ENCODE results near the gene KIAA1217.

GRCh38 chr10:24533981-24534380 lies 325.0 kb downstream of the KIAA1217 start:
- no peak for TF ChIP-seq CTCF (IDR thresholded peaks at IDR 0.05)
- TF ChIP-seq POLR2A (IDR thresholded peaks at IDR 0.05) = no peak
- no peak for TF ChIP-seq POLR2AphosphoS5 (IDR thresholded peaks at IDR 0.05)

All from prostate gland (tissue), 2 donors.